GM15510 (cell line): ENCODE measurements around the gene TMEM201.

Experiments used
- POLR2A ChIP-seq: IDR thresholded peaks from 3 replicates; pipeline ENCODE4 v1.6.1; 2011; ENCODE audit warnings: borderline replicate concordance; ENCODE audit not compliant: insufficient read length; ENCODE audit errors: extremely low read depth

TMEM201 gene

GRCh38 chr1:9594471-9595155 is 5.9 kb downstream of the TMEM201 start:
- TF ChIP-seq POLR2A: no peak

GRCh38 chr1:9595156-9595967 is 6.7 kb downstream of the TMEM201 start:
- TF ChIP-seq POLR2A: no peak

- TF ChIP-seq POLR2A: no peak
Observed at GRCh38 chr1:9595968-9596340, 7.2 kb downstream of the TMEM201 start.

- no peak for TF ChIP-seq POLR2A
Observed at GRCh38 chr1:9596415-9597123, 7.9 kb downstream of the TMEM201 start.

GRCh38 chr1:9597361-9598315 is 8.9 kb downstream of the TMEM201 start:
- TF ChIP-seq POLR2A: no peak

GRCh38 chr1:9598316-9598700 is 9.6 kb downstream of the TMEM201 start:
- no peak for TF ChIP-seq POLR2A

- no peak for TF ChIP-seq POLR2A
Observed at GRCh38 chr1:9599741-9600140, 11.0 kb downstream of the TMEM201 start.

- TF ChIP-seq POLR2A: no peak
Observed at GRCh38 chr1:9600861-9601834, 12.4 kb downstream of the TMEM201 start.

- no peak for TF ChIP-seq POLR2A
Observed at GRCh38 chr1:9601942-9602793, 13.5 kb downstream of the TMEM201 start.

GRCh38 chr1:9602794-9603167 is 14.1 kb downstream of the TMEM201 start:
- TF ChIP-seq POLR2A: no peak

GRCh38 chr1:9603307-9603706 is 14.6 kb downstream of the TMEM201 start:
- no peak for TF ChIP-seq POLR2A
